Measurements from ENCODE around the gene AGAP1. TPM values are rescaled to one million over a fixed set of nuclear protein-coding genes. Genes with fewer than 3 reads are reported as not detected.

The AGAP1 gene
- polyA plus RNA-seq, 3 donors = 3.7 to 7.1 (median 6.3) TPM

DNA sequence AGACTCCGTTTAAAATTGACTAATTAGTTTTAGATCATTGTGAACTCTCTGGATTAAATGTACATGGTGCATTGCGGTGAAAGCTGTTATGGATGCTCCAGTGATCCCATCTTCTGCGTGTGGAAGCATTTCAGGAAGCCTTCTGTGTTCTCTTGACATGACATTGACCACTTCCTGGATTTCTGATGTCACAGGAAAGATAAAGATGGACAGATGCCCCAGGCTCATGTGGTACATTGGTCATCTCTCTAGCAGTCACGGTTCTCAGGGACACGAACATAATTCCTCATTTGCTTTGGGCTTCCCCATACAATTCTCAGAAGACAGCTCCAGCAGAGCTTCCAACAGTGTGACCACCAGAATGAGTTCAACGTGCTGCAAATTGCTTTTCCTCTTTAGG is 26.9 kb downstream of the AGAP1 start:
- no peak overlapping the region for H3K27ac ChIP-seq (ENCODE audit: low read depth, low read length)
- 83 to 85% (median 85%) methylated on average over 6 of the region's 6 CpGs for WGBS, 3 donors

GRCh38 chr2:235521844-235522243 is 28.0 kb downstream of the AGAP1 start:
- WGBS, 3 donors = 48 to 54% (median 53%) methylated on average over 6 of the region's 6 CpGs
- H3K27ac ChIP-seq (ENCODE audit: low read depth, low read length) = no peak overlapping the region

GRCh38 chr2:235523021-235523420 is 29.2 kb downstream of the AGAP1 start:
- WGBS, 3 donors = 86 to 96% (median 91%) methylated on average over 5 of the region's 5 CpGs
- no peak overlapping the region for H3K27ac ChIP-seq (ENCODE audit: low read depth, low read length)

DNA sequence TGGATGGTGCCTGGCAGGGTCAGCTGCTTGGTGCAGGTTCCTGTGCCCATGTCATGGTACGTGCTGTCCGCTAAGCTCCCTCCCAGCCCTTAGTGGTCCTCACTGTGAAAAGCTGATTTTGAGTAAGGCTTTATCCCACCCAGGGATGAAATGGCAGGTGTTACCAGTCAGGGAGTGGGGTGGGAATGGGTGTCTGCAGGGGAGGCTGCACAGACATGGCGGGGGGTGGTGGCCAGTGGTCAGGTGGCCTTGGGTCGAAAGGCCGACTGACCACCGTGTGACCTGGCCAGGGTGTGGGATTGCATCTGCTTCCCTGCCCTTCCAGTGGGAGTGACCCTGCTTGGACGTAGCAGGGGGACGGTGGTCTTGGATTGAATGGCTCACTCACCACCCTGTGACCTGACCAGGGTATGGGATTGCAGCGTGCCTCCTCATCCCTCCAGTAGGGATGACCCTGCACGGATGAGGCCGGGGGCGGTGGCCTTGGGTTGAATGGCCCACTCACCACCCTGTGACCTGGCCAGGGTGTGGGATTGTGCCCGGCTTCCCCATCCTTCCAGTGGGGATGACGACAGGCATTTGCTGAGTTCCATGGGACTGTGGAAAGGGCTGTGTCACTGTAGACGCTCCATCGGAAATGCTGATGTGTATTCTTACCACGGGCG is 29.8 kb downstream of the AGAP1 start:
- WGBS, 3 donors = 91 to 96% (median 94%) methylated on average over 18 of the region's 18 CpGs

DNA sequence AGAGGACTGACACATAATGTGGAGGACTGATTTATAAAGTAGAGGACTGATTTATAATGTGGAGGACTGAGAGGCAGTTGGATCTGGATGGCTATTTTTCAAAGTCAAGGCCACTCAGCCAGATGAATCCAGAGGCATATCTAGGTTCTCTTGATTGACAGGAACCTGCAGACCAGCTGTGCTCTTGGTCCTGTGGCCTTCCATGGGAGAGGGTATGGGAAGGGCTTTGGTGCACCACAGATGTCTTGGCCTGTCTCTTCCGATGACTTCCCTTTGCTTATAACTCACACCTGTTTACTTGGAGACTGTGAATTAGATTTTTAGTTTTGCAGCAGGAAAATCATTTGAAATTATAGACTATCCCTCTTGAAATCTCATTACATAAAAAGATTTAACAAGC is 32.3 kb downstream of the AGAP1 start:
- whole genome bisulfite sequencing, 3 donors = 50 to 93% (median 82%) methylated on average over 1 of the region's 1 CpG

More for the DNA sequence above, 29.8 kb downstream of the AGAP1 start:
- no peak overlapping the region for H3K27ac ChIP-seq (ENCODE audit: low read depth, low read length)

DNA sequence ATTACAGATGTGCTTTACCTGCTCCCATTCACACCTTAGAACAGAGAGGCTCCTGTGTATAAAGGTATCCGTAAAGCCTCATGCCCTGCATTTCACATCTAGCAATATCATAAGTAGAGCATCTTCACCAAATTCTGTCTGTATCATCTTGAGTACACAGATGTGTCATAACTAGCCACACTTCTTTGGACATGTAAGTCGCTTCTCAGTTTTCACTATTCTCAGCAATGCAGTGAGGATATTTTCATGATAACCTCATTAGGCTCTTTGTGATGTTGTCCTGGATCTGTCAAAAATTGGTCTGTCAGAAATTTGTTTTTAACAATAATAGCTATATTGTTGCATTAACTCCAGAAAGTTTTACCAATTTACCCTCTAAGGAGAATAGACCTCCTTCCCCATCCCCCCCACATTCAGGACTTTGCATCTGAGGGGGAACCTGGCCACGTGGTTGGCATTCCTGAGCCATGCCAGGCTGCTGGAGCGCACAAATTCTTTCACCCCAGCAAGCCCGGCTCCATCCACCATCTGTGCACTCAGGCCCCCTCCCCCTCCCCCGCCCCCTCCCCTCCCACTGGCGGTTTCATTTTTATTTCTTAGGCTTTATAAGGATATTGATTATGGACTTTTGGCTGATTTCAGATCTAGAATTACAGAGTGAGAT is 34.1 kb downstream of the AGAP1 start:
- 46 to 65% (median 62%) methylated on average over 7 of the region's 7 CpGs for WGBS, 3 donors

More for the DNA sequence above, 32.3 kb downstream of the AGAP1 start:
- no peak overlapping the region for H3K27ac ChIP-seq (ENCODE audit: low read depth, low read length)

DNA sequence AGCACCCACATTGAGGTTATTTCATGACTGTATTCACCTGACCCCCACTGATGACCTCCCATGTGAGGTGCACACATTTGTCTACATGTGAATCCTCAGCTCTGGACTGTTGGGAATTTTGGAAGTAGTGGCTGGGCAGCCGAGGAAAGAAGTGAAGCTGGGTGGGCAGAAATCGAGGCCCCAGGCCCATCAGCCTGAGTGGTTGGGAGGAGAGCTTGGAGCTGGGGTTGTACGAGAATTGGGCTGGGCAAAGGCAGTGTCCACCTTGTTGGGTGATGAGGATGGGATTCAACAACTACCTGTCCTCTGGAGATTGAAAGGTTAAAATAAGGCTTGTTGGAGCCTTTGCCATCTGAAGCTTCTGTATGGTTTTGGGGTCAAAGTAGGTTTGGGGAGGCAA is 35.8 kb downstream of the AGAP1 start:
- 91 to 94% (median 93%) methylated on average over 3 of the region's 3 CpGs for WGBS, 3 donors
- no peak overlapping the region for H3K27ac ChIP-seq (ENCODE audit: low read depth, low read length)

More for the DNA sequence above, 34.1 kb downstream of the AGAP1 start:
- no peak overlapping the region for H3K27ac ChIP-seq (ENCODE audit: low read depth, low read length)

- no peak overlapping the region for H3K27ac ChIP-seq (ENCODE audit: low read depth, low read length)
- 95 to 96% (median 96%) methylated on average over 5 of the region's 5 CpGs for WGBS, 3 donors
Observed at GRCh38 chr2:235530735-235531134, 36.9 kb downstream of the AGAP1 start.

- 90 to 94% (median 94%) methylated on average over 5 of the region's 5 CpGs for WGBS, 3 donors
- no peak overlapping the region for H3K27ac ChIP-seq (ENCODE audit: low read depth, low read length)
Observed at GRCh38 chr2:235532307-235532706, 38.5 kb downstream of the AGAP1 start.

- no peak overlapping the region for H3K27ac ChIP-seq (ENCODE audit: low read depth, low read length)
- WGBS, 3 donors = 66 to 80% (median 67%) methylated on average over 3 of the region's 3 CpGs
Observed at GRCh38 chr2:235533198-235533597, 39.4 kb downstream of the AGAP1 start.

DNA sequence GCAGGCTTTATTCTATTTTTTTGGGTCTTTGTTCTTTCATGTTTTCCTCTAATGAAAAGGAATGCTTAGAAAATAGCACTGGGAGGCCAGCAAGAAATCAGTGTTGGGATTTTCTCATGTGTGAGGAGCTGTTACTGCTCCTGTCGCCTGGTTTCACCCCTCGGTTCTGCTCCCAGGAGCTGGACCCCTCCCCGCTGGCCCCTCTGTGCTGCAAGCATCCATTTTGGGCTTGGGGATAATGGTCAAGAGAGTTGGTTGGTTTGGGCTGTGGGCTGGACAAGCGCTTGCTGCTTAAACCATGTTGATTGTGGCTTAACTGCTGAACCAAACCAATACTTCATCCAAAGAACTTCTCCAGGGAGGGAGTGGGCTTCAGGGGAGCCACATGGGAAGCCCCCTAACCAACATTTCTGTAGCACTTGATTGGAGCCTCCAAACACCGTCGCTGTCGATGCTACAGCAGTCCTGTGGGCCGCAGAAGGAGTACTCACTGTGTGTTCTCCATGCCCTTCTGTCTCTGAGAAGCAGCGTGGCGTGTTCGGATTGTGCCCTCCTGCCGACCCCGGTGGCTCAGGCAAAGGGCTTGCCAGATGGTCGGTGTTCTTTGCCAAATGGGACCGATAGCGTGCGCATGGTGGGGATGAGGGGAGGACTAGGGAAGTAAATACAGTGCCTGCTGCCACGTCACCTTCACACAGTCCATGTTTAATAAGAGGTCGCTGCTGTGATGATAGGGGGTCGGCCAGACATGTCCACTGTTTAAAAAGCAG is 40.0 kb downstream of the AGAP1 start:
- no peak overlapping the region for H3K27ac ChIP-seq (ENCODE audit: low read depth, low read length)
- WGBS, 3 donors = 91 to 95% (median 92%) methylated on average over 20 of the region's 20 CpGs

GRCh38 chr2:235534678-235535422 is 41.0 kb downstream of the AGAP1 start:
- no peak overlapping the region for H3K27ac ChIP-seq (ENCODE audit: low read depth, low read length)
- 83 to 90% (median 86%) methylated on average over 32 of the region's 32 CpGs for WGBS, 3 donors

- 82 to 93% (median 93%) methylated on average over 23 to 25 of the region's 25 CpGs for WGBS, 3 donors
- no peak overlapping the region for H3K27ac ChIP-seq (ENCODE audit: low read depth, low read length)
Observed at GRCh38 chr2:235535423-235536130, 41.7 kb downstream of the AGAP1 start.

GRCh38 chr2:235536711-235537110 is 42.9 kb downstream of the AGAP1 start:
- WGBS, 3 donors = 93 to 97% (median 96%) methylated on average over 11 of the region's 11 CpGs
- no peak overlapping the region for H3K27ac ChIP-seq (ENCODE audit: low read depth, low read length)

DNA sequence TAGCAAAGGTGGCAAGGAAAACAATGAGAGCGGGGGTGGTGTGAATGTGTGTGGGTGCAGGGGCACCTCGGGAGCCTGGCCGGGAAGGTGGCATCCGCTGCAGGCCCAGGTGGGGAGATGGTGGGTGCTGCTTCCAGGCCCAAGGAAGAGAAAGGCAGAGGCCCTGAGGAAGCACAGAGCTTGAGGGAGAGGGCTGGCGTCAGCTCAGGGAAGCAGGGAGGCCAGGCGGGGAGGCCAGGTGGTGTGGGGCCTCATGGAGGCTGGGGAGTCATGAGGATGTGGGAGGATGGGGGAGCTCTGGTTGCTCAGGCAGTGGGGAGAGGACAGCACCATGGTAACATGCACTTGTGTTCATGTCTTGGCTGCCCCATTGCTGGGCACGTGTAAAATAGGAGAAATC is 43.3 kb downstream of the AGAP1 start:
- WGBS, 3 donors = 89 to 94% (median 92%) methylated on average over 7 of the region's 7 CpGs
- no peak overlapping the region for H3K27ac ChIP-seq (ENCODE audit: low read depth, low read length)

- 24 to 79% (median 74%) methylated on average over 5 of the region's 5 CpGs for WGBS, 3 donors
- no peak overlapping the region for H3K27ac ChIP-seq (ENCODE audit: low read depth, low read length)
Observed at GRCh38 chr2:235537587-235537986, 43.7 kb downstream of the AGAP1 start.

GRCh38 chr2:235538144-235538639 is 44.3 kb downstream of the AGAP1 start:
- H3K27ac ChIP-seq (ENCODE audit: low read depth, low read length) = no peak overlapping the region
- WGBS, 3 donors = 83 to 84% (median 84%) methylated on average over 7 of the region's 7 CpGs

DNA sequence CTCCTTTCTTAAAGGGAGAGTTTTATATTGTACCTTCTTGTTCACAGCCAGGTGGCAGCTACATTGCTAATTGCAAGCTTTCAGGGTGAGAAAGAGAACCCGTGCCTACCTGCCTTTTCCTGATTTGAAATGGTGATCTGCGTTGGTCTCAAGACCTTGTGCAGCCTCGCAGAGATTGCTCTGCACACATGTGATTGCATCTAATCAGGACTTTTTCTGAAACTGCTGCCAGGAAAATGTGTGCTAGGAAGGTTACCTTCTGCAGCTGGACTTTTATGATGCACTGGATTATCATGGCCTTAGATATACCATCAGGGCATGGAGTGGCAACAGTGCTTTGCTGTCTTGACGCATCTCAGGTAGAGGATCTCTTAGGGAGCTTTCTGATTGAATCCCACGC is 45.1 kb downstream of the AGAP1 start:
- 60 to 85% (median 81%) methylated on average over 5 of the region's 5 CpGs for WGBS, 3 donors
- no peak overlapping the region for H3K27ac ChIP-seq (ENCODE audit: low read depth, low read length)
